GM19468 (cell line): ENCODE results near the gene ZNF280B.
"Not testable (repeated sequence)": the region's sequence is repeated elsewhere in the genome, so short reads cannot be mapped to it uniquely, and the experiment has no call there.

Experiments
- ATAC-seq: cut with Tn5 transposase; IDR thresholded peaks from one replicate; pipeline ENCODE4 v1.9.1; 2021; ENCODE audit warnings: mild to moderate bottlenecking, moderate library complexity, moderate number of reproducible peaks; ENCODE audit not compliant: unreplicated experiment; ENCODE audit errors: extremely low read depth

Gene ZNF280B

GRCh38 chr22:22442928-22443709, 65.4 kb downstream of the ZNF280B start:
- ATAC-seq, result no peak

- ATAC-seq, result not testable (repeated sequence)
Observed at GRCh38 chr22:22441626-22442025, 66.9 kb downstream of the ZNF280B start.

- no peak for ATAC-seq
Observed at GRCh38 chr22:22440188-22440587, 68.4 kb downstream of the ZNF280B start.
